SK-N-SH treated with all-trans-retinoic acid at 6 μM for 48 hours (cell line): ENCODE measurements around the gene LEPR.

Experiments used
- ARNTL ChIP-seq: fragments of 450-650 bp; formaldehyde crosslinking; IDR thresholded peaks from 2 replicates; pipeline ENCODE4 v1.5.0; 2020; ENCODE audit warnings: low read depth, mild to moderate bottlenecking, moderate library complexity, borderline replicate concordance
- ESRRG ChIP-seq: fragments of 250-450 bp; sonication (Bioruptor Pico); IDR thresholded peaks from 2 replicates; pipeline ENCODE4 v1.6.1; 2021; ENCODE audit warnings: mild to moderate bottlenecking
- PPARA ChIP-seq: fragments of 250-450 bp; sonication (Bioruptor Pico); IDR thresholded peaks from 2 replicates; pipeline ENCODE4 v1.5.0; 2020; ENCODE audit warnings: mild to moderate bottlenecking, borderline replicate concordance
- ZFP30 ChIP-seq: fragments of 450-650 bp; formaldehyde crosslinking; IDR thresholded peaks from 2 replicates; pipeline ENCODE4 v1.5.0; 2022; ENCODE audit warnings: mild to moderate bottlenecking, moderate library complexity
- ZNF8 ChIP-seq: fragments of 450-650 bp; formaldehyde crosslinking; IDR thresholded peaks from 2 replicates; pipeline ENCODE4 v1.5.0; 2020; ENCODE audit warnings: mild to moderate bottlenecking, moderate library complexity
- TF ChIP-seq, protein P1 (sequence below): fragments of 250-450 bp; sonication (Bioruptor Pico); IDR thresholded peaks from 2 replicates; pipeline ENCODE4 v1.8.0; 2020; ENCODE audit warnings: mild to moderate bottlenecking, moderate library complexity, borderline replicate concordance

DNA sequence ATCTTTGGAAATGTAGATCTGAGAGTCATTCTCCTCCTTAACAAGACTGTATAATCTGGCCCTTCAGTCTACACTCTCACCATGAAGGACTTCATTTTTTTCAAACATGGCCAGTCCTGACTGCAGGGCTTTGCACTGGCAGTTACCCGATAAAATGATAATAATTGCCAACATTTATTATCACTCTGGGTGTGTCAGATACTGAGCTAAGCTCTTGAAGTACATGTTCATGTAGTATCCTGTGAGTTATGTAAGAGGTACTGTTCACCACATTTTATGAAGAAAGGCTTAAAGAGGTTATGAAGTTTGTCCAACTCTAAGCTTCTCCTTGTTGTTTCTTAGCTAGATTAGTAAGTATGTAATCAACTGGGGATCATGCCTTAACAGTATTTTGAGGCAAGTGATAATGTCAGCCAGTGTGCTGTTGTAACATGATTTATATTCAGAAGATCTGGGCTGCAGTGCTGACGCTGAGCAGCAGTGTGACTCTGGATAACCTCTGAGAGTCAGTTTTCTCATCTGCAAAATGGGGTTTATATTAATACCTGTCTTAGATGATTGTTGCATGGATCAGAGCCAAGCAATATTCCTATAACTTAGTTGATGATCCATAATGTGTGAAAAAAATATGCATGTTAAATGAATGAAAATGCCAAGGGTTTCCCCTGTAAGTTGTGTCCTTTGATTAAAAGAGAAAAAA lies 42.1 kb upstream of the LEPR start:
- no peak for TF ChIP-seq ZNF8 (CRISPR knock-in tag)
- no peak for TF ChIP-seq ARNTL (CRISPR knock-in tag)
- no peak for TF ChIP-seq ZFP30 (CRISPR knock-in tag)
- TF ChIP-seq, protein P1, sequence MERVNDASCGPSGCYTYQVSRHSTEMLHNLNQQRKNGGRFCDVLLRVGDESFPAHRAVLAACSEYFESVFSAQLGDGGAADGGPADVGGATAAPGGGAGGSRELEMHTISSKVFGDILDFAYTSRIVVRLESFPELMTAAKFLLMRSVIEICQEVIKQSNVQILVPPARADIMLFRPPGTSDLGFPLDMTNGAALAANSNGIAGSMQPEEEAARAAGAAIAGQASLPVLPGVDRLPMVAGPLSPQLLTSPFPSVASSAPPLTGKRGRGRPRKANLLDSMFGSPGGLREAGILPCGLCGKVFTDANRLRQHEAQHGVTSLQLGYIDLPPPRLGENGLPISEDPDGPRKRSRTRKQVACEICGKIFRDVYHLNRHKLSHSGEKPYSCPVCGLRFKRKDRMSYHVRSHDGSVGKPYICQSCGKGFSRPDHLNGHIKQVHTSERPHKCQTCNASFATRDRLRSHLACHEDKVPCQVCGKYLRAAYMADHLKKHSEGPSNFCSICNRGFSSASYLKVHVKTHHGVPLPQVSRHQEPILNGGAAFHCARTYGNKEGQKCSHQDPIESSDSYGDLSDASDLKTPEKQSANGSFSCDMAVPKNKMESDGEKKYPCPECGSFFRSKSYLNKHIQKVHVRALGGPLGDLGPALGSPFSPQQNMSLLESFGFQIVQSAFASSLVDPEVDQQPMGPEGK: no peak
- no peak for TF ChIP-seq ESRRG (CRISPR knock-in tag)
- no peak for TF ChIP-seq PPARA (CRISPR knock-in tag)
